GM19025 (cell line): ENCODE measurements around the gene MRTFA.
"Not testable (repeated sequence)": the region's sequence is repeated elsewhere in the genome, so short reads cannot be mapped to it uniquely, and the experiment has no call there.

Experiments
- ATAC-seq: cut with Tn5 transposase; IDR thresholded peaks from one replicate; pipeline ENCODE4 v1.9.1; 2021; ENCODE audit warnings: mild to moderate bottlenecking, low read depth, moderate library complexity; ENCODE audit not compliant: unreplicated experiment

Gene MRTFA

GRCh38 chr22:40599731-40600130 lies 36.8 kb downstream of the MRTFA start:
- no peak for ATAC-seq

GRCh38 chr22:40598712-40599111 lies 37.8 kb downstream of the MRTFA start:
- ATAC-seq, result not testable (repeated sequence)

GRCh38 chr22:40597526-40598430 lies 38.7 kb downstream of the MRTFA start:
- no peak for ATAC-seq

GRCh38 chr22:40595497-40596234 lies 40.9 kb downstream of the MRTFA start:
- no peak for ATAC-seq

GRCh38 chr22:40594924-40595323 lies 41.6 kb downstream of the MRTFA start:
- ATAC-seq, result no peak

GRCh38 chr22:40594346-40594745 lies 42.2 kb downstream of the MRTFA start:
- ATAC-seq, result no peak

- peak; percentile 41 for ATAC-seq
These were observed 42.9 kb downstream of the MRTFA start for GRCh38 chr22:40593460-40594273.

- no peak for ATAC-seq
These were observed 44.0 kb downstream of the MRTFA start for GRCh38 chr22:40592352-40593113.

GRCh38 chr22:40588726-40589125 lies 47.8 kb downstream of the MRTFA start:
- ATAC-seq, result no peak

- no peak for ATAC-seq
These were observed 49.7 kb downstream of the MRTFA start for GRCh38 chr22:40586781-40587180.

- no peak for ATAC-seq
These were observed 51.2 kb downstream of the MRTFA start for GRCh38 chr22:40585310-40585751.

- not testable (repeated sequence) for ATAC-seq
These were observed 51.8 kb downstream of the MRTFA start for GRCh38 chr22:40584766-40585165.

- no peak for ATAC-seq
These were observed 53.3 kb downstream of the MRTFA start for GRCh38 chr22:40583053-40583741.

GRCh38 chr22:40582063-40582462 lies 54.5 kb downstream of the MRTFA start:
- ATAC-seq, result no peak

GRCh38 chr22:40580631-40581030 lies 55.9 kb downstream of the MRTFA start:
- ATAC-seq, result no peak

GRCh38 chr22:40578171-40578570 lies 58.3 kb downstream of the MRTFA start:
- no peak for ATAC-seq

- no peak for ATAC-seq
These were observed 63.5 kb downstream of the MRTFA start for GRCh38 chr22:40572976-40573375.

GRCh38 chr22:40571887-40572286 lies 64.6 kb downstream of the MRTFA start:
- ATAC-seq, result no peak

- ATAC-seq, result no peak
These were observed 68.7 kb downstream of the MRTFA start for GRCh38 chr22:40567626-40568328.
